Ectodermal cell (in vitro differentiated cells): ENCODE measurements around the gene CUX1.
A peak's percentile ranks its signal among the peaks of the same experiment; 100 is the strongest.

Source experiments
- H3K27ac ChIP-seq: 2 replicates; pipeline ENCODE4 v1.7.0; 2013; ENCODE audit warnings: mild to moderate bottlenecking, low read depth, low read length; ENCODE audit not compliant: insufficient read depth, poor library complexity, severe bottlenecking
- H3K27me3 ChIP-seq: 2 replicates; pipeline ENCODE4 v1.7.0; 2013; ENCODE audit warnings: mild to moderate bottlenecking, low read length; ENCODE audit not compliant: insufficient read depth, control insufficient read depth, poor library complexity, severe bottlenecking
- H3K36me3 ChIP-seq: one replicate; pipeline ENCODE4 v1.7.0; 2013; ENCODE audit warnings: low read length; ENCODE audit not compliant: control insufficient read depth, insufficient read depth
- H3K4me1 ChIP-seq: one replicate; pipeline ENCODE4 v1.7.0; 2013; ENCODE audit warnings: low read length; ENCODE audit not compliant: control insufficient read depth, insufficient read depth
- H3K4me3 ChIP-seq: 2 replicates; pipeline ENCODE4 v1.7.0; 2013; ENCODE audit warnings: low read depth, low read length, control low read depth; ENCODE audit not compliant: insufficient read depth
- H3K9me3 ChIP-seq: 2 replicates; pipeline ENCODE4 v1.7.0; 2013; ENCODE audit warnings: mild to moderate bottlenecking, low read length, moderate library complexity; ENCODE audit not compliant: control insufficient read depth
- WGBS, 2 experiments: methylation state at CpG; one replicate each; pipeline ENCODE4 v1.1.7; 2013; ENCODE audit warnings: missing lambda C conversion rate in 2 of 2; 5-methylcytosine and 5-hydroxymethylcytosine counted together

Gene CUX1

DNA sequence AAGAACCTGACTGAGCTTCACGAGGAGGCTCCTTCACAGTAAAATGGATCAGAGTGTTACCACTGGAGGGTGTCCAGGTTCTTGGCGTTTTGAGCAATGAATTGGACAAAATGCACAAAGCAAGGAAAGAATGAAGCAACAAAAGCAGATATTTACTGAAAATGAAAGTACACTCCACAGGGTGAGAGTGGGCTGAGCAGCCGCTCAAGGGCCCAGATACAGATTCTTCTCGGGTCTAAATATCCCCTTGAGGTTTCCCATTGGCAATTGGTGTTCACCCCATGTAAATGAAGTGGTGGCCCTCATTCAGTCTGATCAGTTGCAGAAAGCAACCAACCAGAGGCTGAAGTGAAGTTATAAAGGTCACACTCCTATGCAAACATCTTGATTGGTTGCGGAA is 254.6 kb downstream of the CUX1 start:
- H3K4me1 ChIP-seq: peaks cover 7% of the 10 kb centered on the region
- H3K36me3 ChIP-seq: peaks cover 13% of the 10 kb centered on the region
- H3K4me3 ChIP-seq: no peak overlapping the region
- H3K27ac ChIP-seq: no peak overlapping the region
- no peaks in the 10 kb centered on the region for H3K27me3 ChIP-seq
- WGBS, 2 experiments: 96% methylated on average over 5 of the region's 5 CpGs
- H3K9me3 ChIP-seq: no peaks in the 10 kb centered on the region

DNA sequence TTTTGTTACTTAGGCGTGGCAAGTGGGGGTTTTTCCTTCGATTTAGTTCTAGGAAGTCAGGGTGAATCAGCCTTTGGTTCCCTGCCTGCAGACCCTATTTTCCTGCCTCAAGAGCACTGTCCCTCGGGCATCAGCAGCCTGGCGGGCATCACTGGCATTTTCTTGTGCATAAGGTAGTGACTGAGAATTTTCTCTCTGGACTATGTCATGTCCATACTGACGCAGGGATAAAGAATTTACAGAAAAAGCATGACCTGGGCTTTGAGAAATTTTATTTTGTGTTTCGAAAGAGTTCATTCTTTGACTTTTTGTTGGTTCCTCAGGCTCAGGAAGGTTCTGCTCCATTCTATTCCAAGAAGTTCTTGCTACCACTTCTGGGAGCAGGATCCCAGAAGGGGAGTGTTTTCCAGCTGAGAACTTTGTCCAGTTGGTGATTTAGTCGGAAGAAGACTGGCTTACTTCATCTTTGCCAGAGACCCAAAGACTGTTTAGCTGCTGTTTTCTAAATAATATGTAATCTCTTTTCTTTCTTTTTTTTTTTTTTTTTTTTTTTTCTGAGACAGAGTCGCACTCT is 255.3 kb downstream of the CUX1 start:
- 95 to 97% methylated on average over 8 of the region's 8 CpGs for WGBS, 2 experiments
- peaks cover 7% of the 10 kb centered on the region for H3K4me1 ChIP-seq
- H3K27ac ChIP-seq: no peak overlapping the region
- peaks cover 13% of the 10 kb centered on the region for H3K36me3 ChIP-seq
- H3K27me3 ChIP-seq: no peaks in the 10 kb centered on the region
- no peaks in the 10 kb centered on the region for H3K9me3 ChIP-seq
- H3K4me3 ChIP-seq: no peak overlapping the region

DNA sequence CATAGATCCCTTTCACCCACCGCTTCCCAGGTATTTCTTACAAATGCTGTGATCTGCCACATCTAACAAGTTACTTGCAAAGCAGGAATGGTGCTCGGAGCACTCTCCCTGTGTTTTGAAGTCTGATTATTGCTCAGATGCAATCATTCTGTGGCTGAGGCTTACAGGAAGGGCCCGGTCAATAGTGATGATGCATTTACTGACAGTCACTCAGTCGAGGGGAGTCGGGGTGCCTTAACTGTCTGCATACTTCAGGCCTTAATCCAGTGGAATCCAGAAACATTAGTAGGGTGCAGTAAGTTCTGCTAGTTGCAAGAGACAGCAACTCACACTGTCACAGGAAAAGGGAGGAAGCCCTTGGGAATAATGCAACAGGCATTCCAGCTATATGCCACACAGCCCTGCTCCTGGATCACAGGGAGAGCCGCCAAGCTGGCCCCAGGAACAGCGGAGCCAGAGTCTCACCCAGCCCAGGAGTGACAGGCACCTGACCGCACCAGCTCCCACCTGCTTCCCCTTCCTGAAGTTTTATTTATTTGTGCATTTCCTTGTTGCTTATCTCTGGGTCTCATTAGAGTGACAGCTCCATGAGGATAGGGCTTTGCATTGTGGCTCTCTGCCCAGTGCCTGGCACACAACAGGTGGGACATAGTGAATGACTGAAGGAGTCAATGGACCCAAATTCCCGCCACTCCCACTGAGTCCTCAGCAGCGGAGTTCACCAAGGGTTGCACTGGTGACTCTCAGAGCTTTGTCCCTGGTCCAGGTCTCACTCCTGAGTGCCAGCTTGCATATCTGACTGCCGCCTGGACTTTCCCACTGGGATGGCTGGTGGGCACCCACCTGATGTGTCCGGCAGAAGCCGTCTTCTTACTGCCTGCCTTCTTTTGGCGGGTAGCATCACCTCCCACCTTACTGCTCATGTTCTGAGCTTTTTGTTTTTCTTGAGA is 256.8 kb downstream of the CUX1 start:
- H3K27ac ChIP-seq: no peak overlapping the region
- no peaks in the 10 kb centered on the region for H3K9me3 ChIP-seq
- peaks cover 13% of the 10 kb centered on the region for H3K36me3 ChIP-seq
- WGBS, 2 experiments: 93 to 95% methylated on average over 14 of the region's 14 CpGs
- no peak overlapping the region for H3K4me3 ChIP-seq
- no peaks in the 10 kb centered on the region for H3K27me3 ChIP-seq
- H3K4me1 ChIP-seq: peaks cover 7% of the 10 kb centered on the region

GRCh38 chr7:102075126-102075525 is 257.7 kb downstream of the CUX1 start:
- Histone ChIP-seq H3K27me3 (no peaks in the 10 kb centered on the region), H3K4me3 (no peak overlapping the region), H3K27ac (no peak overlapping the region), H3K36me3 (peaks cover 13% of the 10 kb centered on the region), H3K4me1 (peaks cover 8% of the 10 kb centered on the region), H3K9me3 (no peaks in the 10 kb centered on the region)
- 94% methylated on average over 9 of the region's 9 CpGs for WGBS, 2 experiments

- Histone ChIP-seq H3K9me3 (no peaks in the 10 kb centered on the region), H3K4me1 (peaks cover 10% of the 10 kb centered on the region), H3K27me3 (no peaks in the 10 kb centered on the region), H3K4me3 (no peak overlapping the region), H3K27ac (no peak overlapping the region), H3K36me3 (peaks cover 13% of the 10 kb centered on the region)
- 93 to 95% methylated on average over 11 of the region's 11 CpGs for WGBS, 2 experiments
These were observed 258.2 kb downstream of the CUX1 start for GRCh38 chr7:102075553-102076135.

DNA sequence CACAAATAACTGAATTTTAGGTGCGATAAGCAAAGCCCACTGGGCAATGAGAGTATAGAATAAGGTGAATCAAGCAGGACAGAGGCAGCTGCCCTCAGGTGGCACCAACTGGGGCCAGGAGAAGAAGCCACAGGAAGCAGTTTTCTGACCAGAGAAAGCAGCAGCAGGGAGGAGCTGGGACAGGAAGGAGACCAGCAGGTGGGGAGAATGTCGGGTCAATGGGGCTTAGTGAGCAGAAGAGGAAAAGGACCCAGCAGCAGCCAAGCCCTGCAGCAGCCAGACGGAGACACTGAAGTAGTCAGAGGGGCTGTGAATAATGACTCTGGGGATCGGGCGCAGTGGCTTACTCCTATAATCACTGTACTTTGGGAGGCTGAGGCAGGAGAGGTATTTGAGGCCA is 259.7 kb downstream of the CUX1 start:
- Histone ChIP-seq H3K4me1 (peaks cover 10% of the 10 kb centered on the region), H3K4me3 (no peak overlapping the region), H3K36me3 (peaks cover 4% of the 10 kb centered on the region), H3K9me3 (no peaks in the 10 kb centered on the region), H3K27ac (no peak overlapping the region), H3K27me3 (no peaks in the 10 kb centered on the region)
- WGBS, 2 experiments: 48 to 52% methylated on average over 5 of the region's 5 CpGs

DNA sequence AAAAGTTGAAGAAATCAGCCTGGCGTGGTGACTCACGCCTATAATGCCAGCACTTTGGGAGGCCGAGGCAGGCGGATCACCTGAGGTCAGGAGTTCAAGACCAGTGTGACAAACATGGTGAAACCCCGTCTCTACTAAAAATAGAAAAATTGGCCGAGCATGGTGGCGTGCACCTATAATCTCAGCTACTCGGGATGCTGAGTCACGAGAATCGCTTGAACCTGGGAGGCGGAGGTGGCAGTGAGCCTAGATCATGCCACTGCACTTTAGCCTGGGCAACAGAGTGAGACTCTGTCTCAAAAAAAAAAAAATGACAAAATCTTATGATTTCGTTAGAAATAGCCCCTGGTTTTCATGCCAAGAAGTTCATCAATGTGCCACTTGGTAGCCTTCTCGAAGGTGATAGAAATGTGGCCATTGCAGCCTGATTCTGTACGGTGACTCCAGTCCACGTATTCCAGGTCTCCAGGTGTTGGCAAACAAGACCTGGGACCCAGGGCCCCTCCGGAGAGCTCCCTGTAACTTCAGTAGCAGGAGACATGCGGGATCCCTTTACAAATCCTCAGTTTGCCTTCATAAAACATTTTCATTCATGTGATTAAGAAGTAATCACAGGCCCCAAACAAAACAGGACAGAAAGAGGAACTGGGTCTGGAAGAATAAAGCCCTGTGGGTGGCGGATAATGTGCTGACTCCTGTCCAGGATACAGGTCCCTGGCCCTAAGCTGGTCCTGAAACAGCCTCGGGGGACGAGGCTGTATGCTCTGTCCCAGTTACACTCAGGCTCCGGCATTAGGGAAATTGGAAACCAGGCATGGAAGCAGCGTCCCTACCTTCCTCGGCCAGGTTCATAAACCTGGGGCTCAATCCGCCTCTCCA is 262.0 kb downstream of the CUX1 start:
- WGBS, 2 experiments: 80% methylated on average over 23 to 24 of the region's 24 CpGs
- Histone ChIP-seq H3K4me1 (peaks cover 10% of the 10 kb centered on the region), H3K27me3 (no peaks in the 10 kb centered on the region), H3K27ac (peak overlapping the region; percentile 26), H3K4me3 (no peak overlapping the region), H3K36me3 (peaks cover under 1% of the 10 kb centered on the region), H3K9me3 (peaks cover 3% of the 10 kb centered on the region)

DNA sequence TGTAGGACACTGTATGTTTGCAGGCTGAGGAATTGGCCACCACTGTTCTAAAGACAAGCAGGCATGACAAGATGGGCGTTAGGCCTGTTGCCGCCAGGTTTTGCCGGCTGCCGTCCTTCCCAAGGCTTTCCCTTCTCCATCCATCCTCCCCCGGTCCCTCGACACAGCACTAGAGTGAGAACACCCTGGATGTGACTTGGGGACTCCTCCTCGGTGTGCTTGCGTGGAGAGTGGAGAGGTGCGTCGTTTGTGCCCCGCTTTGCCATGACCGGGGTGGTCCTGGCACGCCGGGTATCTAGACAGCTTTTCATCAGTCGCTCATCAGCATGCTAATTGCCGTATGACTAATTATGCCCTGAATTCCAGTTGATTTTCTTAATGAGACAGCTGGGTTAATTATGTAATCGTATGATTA is 262.6 kb downstream of the CUX1 start:
- no peaks in the 10 kb centered on the region for H3K36me3 ChIP-seq
- peaks cover 10% of the 10 kb centered on the region for H3K4me1 ChIP-seq
- 87 to 89% methylated on average over 17 of the region's 17 CpGs for WGBS, 2 experiments
- H3K9me3 ChIP-seq: peaks cover 3% of the 10 kb centered on the region
- H3K27ac ChIP-seq: peak overlapping the region; percentile 26
- no peaks in the 10 kb centered on the region for H3K27me3 ChIP-seq
- H3K4me3 ChIP-seq: no peak overlapping the region

GRCh38 chr7:102080434-102081243 is 263.2 kb downstream of the CUX1 start:
- H3K36me3 ChIP-seq: no peaks in the 10 kb centered on the region
- WGBS, 2 experiments: 94% methylated on average over 24 of the region's 24 CpGs
- H3K27me3 ChIP-seq: no peaks in the 10 kb centered on the region
- no peak overlapping the region for H3K27ac ChIP-seq
- H3K4me3 ChIP-seq: no peak overlapping the region
- peaks cover 10% of the 10 kb centered on the region for H3K4me1 ChIP-seq
- peaks cover 3% of the 10 kb centered on the region for H3K9me3 ChIP-seq
